Measurements from ENCODE around the gene RXFP4. TPM values are rescaled to one million over a fixed set of nuclear protein-coding genes. Genes with fewer than 3 reads are reported as not detected.
A peak's percentile ranks its signal among the peaks of the same experiment; 100 is the strongest.

RXFP4 gene
- total and polyA plus RNA-seq, 2 of the 13 experiments (the other 11 are each of a cell fraction or from before 2014, with no cell fraction given): 0.38 to 1.4 TPM

- Histone ChIP-seq H3K4me2 (ENCODE audit: low read depth, low read length) (peak overlapping the region; percentile 76), H3K9me3 (ENCODE audit: low read length) (no peaks in the 10 kb centered on the region), H3K27me3 (ENCODE audit: control insufficient read depth in 1 of 2, insufficient read depth in 2 of 2, low read length in 2 of 2) (no peaks in the 10 kb centered on the region), H3K27ac (ENCODE audit: extremely low read length, insufficient read depth, low read length) (no peak overlapping the region), H3K36me3 (replicated peaks in 1 of 2; ENCODE audit: control insufficient read depth in 1 of 2, insufficient read depth in 2 of 2, low read length in 2 of 2) (peaks cover 12 to 44% of the 10 kb centered on the region in 2 experiments), H3K4me1 (ENCODE audit: insufficient read depth, low read length) (peaks cover 21% of the 10 kb centered on the region), H2AFZ (ENCODE audit: low read length) (no peak overlapping the region), H3K9ac (ENCODE audit: insufficient read depth, low read depth, low read length) (peak overlapping the region; percentile 74; the same call in 1 of the 2 replicates), H3K4me3 (replicated peaks in 1 of 3; ENCODE audit: insufficient read depth in 1 of 3, low read depth in 2 of 3, low read length in 3 of 3) (peak overlapping the region; percentile 62 to 79 (median 78); a peak in 5 of 6 replicates), H3K79me2 (ENCODE audit: insufficient read depth, low read length) (peaks cover 13% of the 10 kb centered on the region), H4K20me1 (ENCODE audit: insufficient read depth, low read length) (no peaks in the 10 kb centered on the region)
- intact Hi-C loops (cut with micrococcal nuclease; ENCODE audit: unreplicated experiment) (no loop called here), in situ Hi-C loops (cut with HindIII; ENCODE audit: extremely low pct_ligation_motif_present, low pct_unique_long_range_greater_than_20kb) (no loop called here)
- ATAC-seq (no peak), FAIRE-seq (no peak), DNase-seq (ENCODE audit: low spot score) (no peak)
- TF ChIP-seq MTF1 (CRISPR knock-in tag; IDR thresholded peaks at IDR 0.05) (no peak), ZNF576 (CRISPR knock-in tag; IDR thresholded peaks at IDR 0.05) (no peak), REXO4 (CRISPR knock-in tag; IDR thresholded peaks at IDR 0.05; ENCODE audit: borderline replicate concordance) (no peak), ZBTB26 (CRISPR knock-in tag; IDR thresholded peaks at IDR 0.05; ENCODE audit: borderline replicate concordance) (no peak), ZNF510 (CRISPR knock-in tag; IDR thresholded peaks at IDR 0.05; ENCODE audit: low read depth) (no peak), KAT7 (CRISPR knock-in tag; IDR thresholded peaks at IDR 0.05; ENCODE audit: borderline replicate concordance) (no peak)
- over 99% methylated on average over 4 of the region's 4 CpGs for WGBS (ENCODE audit: low lambda C conversion rate)
- CTCF ChIA-PET (ENCODE audit: low intra/inter-chr PET ratio, low total read pairs): no interaction called here
- POLR2A ChIA-PET: interaction anchor here (0.5 to 1.5 kb wide), 2 partner anchors 24 to 363 kb away, joined by 3 to 4 read pairs; partner anchors contain the start of gene KHDC4
- no TSS peak for BruUV-seq (replicated peaks)
Observed at GRCh38 chr1:155909894-155910293, 31.5 kb upstream of the RXFP4 start.

- WGBS (ENCODE audit: low lambda C conversion rate): 3% methylated on average over 11 of the region's 11 CpGs
- peak overlapping the region; percentile 62 to 79 (median 78) for H3K4me3 ChIP-seq (replicated peaks in 1 of 3; ENCODE audit: insufficient read depth in 1 of 3, low read depth in 2 of 3, low read length in 3 of 3)
- in situ Hi-C loops (cut with HindIII; ENCODE audit: extremely low pct_ligation_motif_present, low pct_unique_long_range_greater_than_20kb) (no loop called here), intact Hi-C loops (cut with micrococcal nuclease; ENCODE audit: unreplicated experiment) (no loop called here)
- peak overlapping the region; percentile 74 for H3K9ac ChIP-seq (ENCODE audit: insufficient read depth, low read depth, low read length)
- H3K4me2 ChIP-seq (ENCODE audit: low read depth, low read length): peak overlapping the region; percentile 76
- H3K79me2 ChIP-seq (ENCODE audit: insufficient read depth, low read length): peaks cover 13% of the 10 kb centered on the region
- FAIRE-seq: no peak
- H3K27me3 ChIP-seq (ENCODE audit: control insufficient read depth in 1 of 2, insufficient read depth in 2 of 2, low read length in 2 of 2): no peaks in the 10 kb centered on the region
- peaks cover 8 to 42% of the 10 kb centered on the region in 2 experiments for H3K36me3 ChIP-seq (replicated peaks in 1 of 2; ENCODE audit: control insufficient read depth in 1 of 2, insufficient read depth in 2 of 2, low read length in 2 of 2)
- TSS peak; percentile 45 for BruUV-seq (replicated peaks)
- peaks cover 21% of the 10 kb centered on the region for H3K4me1 ChIP-seq (ENCODE audit: insufficient read depth, low read length)
- peak overlapping the region; percentile 61 for H3K27ac ChIP-seq (ENCODE audit: extremely low read length, insufficient read depth, low read length)
- POLR2A ChIA-PET: interaction anchor here (0.5 to 1.5 kb wide), 3 partner anchors 12 to 363 kb away, joined by 3 to 4 read pairs (median 3); partner anchors contain the start of gene KHDC4
- DNase-seq (ENCODE audit: low spot score): no peak
- CTCF ChIA-PET (ENCODE audit: low intra/inter-chr PET ratio, low total read pairs): no interaction called here
- no peak overlapping the region for H2AFZ ChIP-seq (ENCODE audit: low read length)
- H4K20me1 ChIP-seq (ENCODE audit: insufficient read depth, low read length): no peaks in the 10 kb centered on the region
- ATAC-seq: peak; percentile 71
- H3K9me3 ChIP-seq (ENCODE audit: low read length): no peaks in the 10 kb centered on the region
- TF ChIP-seq HDAC6 (IDR thresholded peaks at IDR 0.05; ENCODE audit: low read depth, low read length) (no peak), SETDB1 (CRISPR knock-in tag; IDR thresholded peaks at IDR 0.05; ENCODE audit: borderline replicate concordance) (no peak), ZNF343 (CRISPR knock-in tag; IDR thresholded peaks at IDR 0.05) (no peak), AKAP8 (CRISPR knock-in tag; IDR thresholded peaks at IDR 0.05) (0 out of 2 replicates have a peak, but pooled peaks have one; percentile 7), ZFP82 (CRISPR knock-in tag; IDR thresholded peaks at IDR 0.05; ENCODE audit: borderline replicate concordance) (0 out of 2 replicates have a peak, but pooled peaks have one; percentile 2), POGZ (CRISPR knock-in tag; IDR thresholded peaks at IDR 0.05) (no peak), ZFY (CRISPR knock-in tag; IDR thresholded peaks at IDR 0.05) (0 out of 2 replicates have a peak, but pooled peaks have one; percentile 27), MAZ (IDR thresholded peaks at IDR 0.05; ENCODE audit: borderline replicate concordance, low read depth, low read length) (no peak), MAZ (CRISPR knock-in tag; IDR thresholded peaks at IDR 0.05; ENCODE audit: low read depth) (0 out of 2 replicates have a peak, but pooled peaks have one; percentile 5), ZNF503 (CRISPR knock-in tag; IDR thresholded peaks at IDR 0.05) (no peak)
Observed at GRCh38 chr1:155910621-155911121, 30.8 kb upstream of the RXFP4 start.

Measured in HepG2 (cell line).